Heart left ventricle (tissue), 13 donors: Measurements from ENCODE around the gene CD63.

Experiments used
- CTCF ChIP-seq, 12 donors: fragments of 200-600 bp; sonication (generic) in 4 of 12; IDR thresholded peaks; one replicate each; pipeline versions ENCODE4 v1.5.0 to v1.8.0; 2018 to 2022; ENCODE audit warnings: antibody characterized with exemption in 12 of 12, mild to moderate bottlenecking in 5 of 12
- POLR2A ChIP-seq, 2 donors: fragments of 450-650 bp; IDR thresholded peaks; one replicate each; pipeline ENCODE4 v1.6.1; 2017; ENCODE audit warnings: antibody characterized with exemption in 2 of 2, mild to moderate bottlenecking in 2 of 2, moderate library complexity in 2 of 2
- donor health status: ischemic (EF 13 %, LVEDD 7.1; RV severe dilation, severe dysfunction).
- donor health status: DM: no; HTN: yes; CAD: no.
- donor health status: DM: no; HTN: no; CAD: no.
- donor health status: ischemic (EF 25% LVEDD 6.9; RV normal size, moderate dysfunction).
- donor health status: ischemic (EF 25% LVEDD 5.7; RV mildly dilated, moderate dysfunction).
- donor health status: ischemic (EF 35%, LVEDD 5.7; RV mildly dilated, moderate dysfunction).
- donor health status: nonischemic (EF 11% LVEDD 7.7; RV severe dilation, severe dysfunction).
- donor health status: DM: yes; HTN: yes; CAD: no.
- donor health status: PGD.
- donor health status: ischemic (EF 29% LVEDD 5.4; RV normal size, mild dysfunction).
- donor health status: nonischemic (EF 23%, LVEDD 6.1; RV moderate dilation, normal function).

GRCh38 chr12:55703901-55704761 is 24.7 kb downstream of the CD63 start:
- TF ChIP-seq POLR2A (IDR thresholded peaks at IDR 0.05) (no peak), CTCF (IDR thresholded peaks at IDR 0.05) (no peak)
